ENCODE measurements around the gene TCERG1L. TPM values are rescaled to one million over a fixed set of nuclear protein-coding genes. Genes with fewer than 3 reads are reported as not detected.

TCERG1L gene
- total RNA-seq, 1 experiment from 2014 or later, result not detected

DNA sequence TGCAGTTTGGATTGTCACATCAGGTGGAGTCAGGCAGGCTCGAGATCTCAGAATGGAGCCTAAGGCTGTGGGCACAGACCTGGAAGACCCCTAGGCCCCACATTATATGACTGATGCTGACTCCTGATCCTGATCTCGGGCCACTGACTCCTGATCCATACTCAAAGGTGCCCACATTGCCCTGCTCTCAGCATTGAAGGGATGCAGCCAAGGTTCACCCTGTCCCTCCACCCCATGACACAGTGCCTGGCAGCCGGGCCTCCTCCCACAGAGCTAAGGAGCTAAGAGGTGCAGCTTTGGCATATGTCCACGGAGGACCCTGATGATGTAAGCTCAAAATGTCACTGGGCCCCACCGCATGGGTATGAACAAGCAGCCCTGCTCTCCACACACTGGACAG lies 36.6 kb downstream of the TCERG1L start:
- DNase-seq (ENCODE audit: low read depth, low spot score) (no peak), ATAC-seq (no peak)
- TF ChIP-seq TCF7L2 (IDR thresholded peaks at IDR 0.05; ENCODE audit: low read depth, low read length) (no peak), SIN3A (IDR thresholded peaks at IDR 0.05; ENCODE audit: borderline replicate concordance, insufficient read depth, low read depth, low read length) (no peak), POLR2AphosphoS5 (IDR thresholded peaks at IDR 0.05; ENCODE audit: low read depth, low read length) (no peak)
- TF ChIP-seq, protein P1, sequence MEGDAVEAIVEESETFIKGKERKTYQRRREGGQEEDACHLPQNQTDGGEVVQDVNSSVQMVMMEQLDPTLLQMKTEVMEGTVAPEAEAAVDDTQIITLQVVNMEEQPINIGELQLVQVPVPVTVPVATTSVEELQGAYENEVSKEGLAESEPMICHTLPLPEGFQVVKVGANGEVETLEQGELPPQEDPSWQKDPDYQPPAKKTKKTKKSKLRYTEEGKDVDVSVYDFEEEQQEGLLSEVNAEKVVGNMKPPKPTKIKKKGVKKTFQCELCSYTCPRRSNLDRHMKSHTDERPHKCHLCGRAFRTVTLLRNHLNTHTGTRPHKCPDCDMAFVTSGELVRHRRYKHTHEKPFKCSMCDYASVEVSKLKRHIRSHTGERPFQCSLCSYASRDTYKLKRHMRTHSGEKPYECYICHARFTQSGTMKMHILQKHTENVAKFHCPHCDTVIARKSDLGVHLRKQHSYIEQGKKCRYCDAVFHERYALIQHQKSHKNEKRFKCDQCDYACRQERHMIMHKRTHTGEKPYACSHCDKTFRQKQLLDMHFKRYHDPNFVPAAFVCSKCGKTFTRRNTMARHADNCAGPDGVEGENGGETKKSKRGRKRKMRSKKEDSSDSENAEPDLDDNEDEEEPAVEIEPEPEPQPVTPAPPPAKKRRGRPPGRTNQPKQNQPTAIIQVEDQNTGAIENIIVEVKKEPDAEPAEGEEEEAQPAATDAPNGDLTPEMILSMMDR (IDR thresholded peaks at IDR 0.05), result no peak
- TF ChIP-seq, protein P2, sequence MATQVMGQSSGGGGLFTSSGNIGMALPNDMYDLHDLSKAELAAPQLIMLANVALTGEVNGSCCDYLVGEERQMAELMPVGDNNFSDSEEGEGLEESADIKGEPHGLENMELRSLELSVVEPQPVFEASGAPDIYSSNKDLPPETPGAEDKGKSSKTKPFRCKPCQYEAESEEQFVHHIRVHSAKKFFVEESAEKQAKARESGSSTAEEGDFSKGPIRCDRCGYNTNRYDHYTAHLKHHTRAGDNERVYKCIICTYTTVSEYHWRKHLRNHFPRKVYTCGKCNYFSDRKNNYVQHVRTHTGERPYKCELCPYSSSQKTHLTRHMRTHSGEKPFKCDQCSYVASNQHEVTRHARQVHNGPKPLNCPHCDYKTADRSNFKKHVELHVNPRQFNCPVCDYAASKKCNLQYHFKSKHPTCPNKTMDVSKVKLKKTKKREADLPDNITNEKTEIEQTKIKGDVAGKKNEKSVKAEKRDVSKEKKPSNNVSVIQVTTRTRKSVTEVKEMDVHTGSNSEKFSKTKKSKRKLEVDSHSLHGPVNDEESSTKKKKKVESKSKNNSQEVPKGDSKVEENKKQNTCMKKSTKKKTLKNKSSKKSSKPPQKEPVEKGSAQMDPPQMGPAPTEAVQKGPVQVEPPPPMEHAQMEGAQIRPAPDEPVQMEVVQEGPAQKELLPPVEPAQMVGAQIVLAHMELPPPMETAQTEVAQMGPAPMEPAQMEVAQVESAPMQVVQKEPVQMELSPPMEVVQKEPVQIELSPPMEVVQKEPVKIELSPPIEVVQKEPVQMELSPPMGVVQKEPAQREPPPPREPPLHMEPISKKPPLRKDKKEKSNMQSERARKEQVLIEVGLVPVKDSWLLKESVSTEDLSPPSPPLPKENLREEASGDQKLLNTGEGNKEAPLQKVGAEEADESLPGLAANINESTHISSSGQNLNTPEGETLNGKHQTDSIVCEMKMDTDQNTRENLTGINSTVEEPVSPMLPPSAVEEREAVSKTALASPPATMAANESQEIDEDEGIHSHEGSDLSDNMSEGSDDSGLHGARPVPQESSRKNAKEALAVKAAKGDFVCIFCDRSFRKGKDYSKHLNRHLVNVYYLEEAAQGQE (IDR thresholded peaks at IDR 0.05; ENCODE audit: insufficient read depth in 1 of 2, low read depth in 2 of 2, low read length in 1 of 2), result no peak
- H3K9me3 ChIP-seq (ENCODE audit: control insufficient read depth, insufficient read depth, low read depth, low read length), result no peaks in the 10 kb centered on the region
- in situ Hi-C loops (cut with HindIII; ENCODE audit: low pct_unique_long_range_greater_than_20kb, low sequenced_read_pairs), result no loop called here
- intact Hi-C loops (cut with micrococcal nuclease; ENCODE audit: unreplicated experiment), result no loop called here
- ChIA-PET CTCF (no interaction called here), POLR2A (no interaction called here)
- no peaks in the 10 kb centered on the region for H3K36me3 ChIP-seq (ENCODE audit: control insufficient read depth, insufficient read depth, low read length)
- H3K4me3 ChIP-seq (ENCODE audit: low read depth in 2 of 2, low read length in 2 of 2), result no peak overlapping the region
- no peaks in the 10 kb centered on the region; the same call in 1 of the 2 replicates for H3K4me1 ChIP-seq (ENCODE audit: control insufficient read depth, insufficient read depth, low read length)
- no TSS peak for BruUV-seq (replicated peaks)
- peaks cover 5% of the 10 kb centered on the region; the same call in 1 of the 2 replicates for H3K27me3 ChIP-seq (ENCODE audit: control insufficient read depth, insufficient read depth, low read length)
- H3K27ac ChIP-seq (ENCODE audit: low read length), result no peak overlapping the region

DNA sequence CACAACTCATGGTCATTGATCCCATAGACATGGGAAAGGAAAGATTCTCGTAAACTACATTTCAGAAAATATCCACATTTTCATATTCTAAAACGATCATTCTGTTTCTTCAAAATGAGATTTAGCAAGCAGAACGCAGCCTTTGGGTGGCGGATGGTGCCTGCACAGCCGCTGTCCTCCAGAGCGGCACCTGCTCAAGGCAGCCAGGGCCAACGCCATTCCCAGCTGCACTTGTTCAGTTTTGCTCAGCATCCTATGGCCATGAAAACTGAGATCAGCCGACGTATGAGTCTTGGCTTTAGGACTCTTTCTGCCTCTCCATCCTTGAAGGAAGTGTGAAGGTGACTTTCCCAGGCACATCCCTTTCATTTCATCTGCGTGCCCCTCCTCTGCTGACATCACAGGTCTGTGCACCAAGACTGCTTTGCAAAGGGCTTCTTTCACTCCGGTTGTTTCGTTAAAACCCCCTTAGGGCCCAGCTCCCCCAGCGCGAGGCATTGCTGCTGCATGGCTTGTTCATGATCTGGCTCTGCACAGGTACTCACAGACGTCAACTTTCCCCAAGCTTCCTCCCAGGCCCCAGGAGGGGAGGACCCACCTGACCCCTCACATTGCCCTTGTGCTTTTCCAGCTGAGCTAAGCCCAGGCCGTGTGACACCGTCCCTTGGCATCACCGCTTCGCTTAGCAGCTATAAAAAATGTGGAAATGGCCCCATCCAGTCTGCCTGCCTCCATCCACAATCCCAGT lies 37.2 kb downstream of the TCERG1L start:
- peaks cover 5% of the 10 kb centered on the region; the same call in 1 of the 2 replicates for H3K27me3 ChIP-seq (ENCODE audit: control insufficient read depth, insufficient read depth, low read length)
- no peaks in the 10 kb centered on the region; the same call in 1 of the 2 replicates for H3K4me1 ChIP-seq (ENCODE audit: control insufficient read depth, insufficient read depth, low read length)
- in situ Hi-C loops (cut with HindIII; ENCODE audit: low pct_unique_long_range_greater_than_20kb, low sequenced_read_pairs), result no loop called here
- no TSS peak for BruUV-seq (replicated peaks)
- intact Hi-C loops (cut with micrococcal nuclease; ENCODE audit: unreplicated experiment), result no loop called here
- TF ChIP-seq POLR2AphosphoS5 (IDR thresholded peaks at IDR 0.05; ENCODE audit: low read depth, low read length), result no peak
- CTCF ChIA-PET, result no interaction called here
- H3K27ac ChIP-seq (ENCODE audit: low read length), result no peak overlapping the region
- ATAC-seq (no peak), DNase-seq (ENCODE audit: low read depth, low spot score) (no peak)
- no peaks in the 10 kb centered on the region for H3K9me3 ChIP-seq (ENCODE audit: control insufficient read depth, insufficient read depth, low read depth, low read length)
- no peaks in the 10 kb centered on the region for H3K36me3 ChIP-seq (ENCODE audit: control insufficient read depth, insufficient read depth, low read length)
- POLR2A ChIA-PET, result no interaction called here
- H3K4me3 ChIP-seq (ENCODE audit: low read depth in 2 of 2, low read length in 2 of 2), result no peak overlapping the region

DNA sequence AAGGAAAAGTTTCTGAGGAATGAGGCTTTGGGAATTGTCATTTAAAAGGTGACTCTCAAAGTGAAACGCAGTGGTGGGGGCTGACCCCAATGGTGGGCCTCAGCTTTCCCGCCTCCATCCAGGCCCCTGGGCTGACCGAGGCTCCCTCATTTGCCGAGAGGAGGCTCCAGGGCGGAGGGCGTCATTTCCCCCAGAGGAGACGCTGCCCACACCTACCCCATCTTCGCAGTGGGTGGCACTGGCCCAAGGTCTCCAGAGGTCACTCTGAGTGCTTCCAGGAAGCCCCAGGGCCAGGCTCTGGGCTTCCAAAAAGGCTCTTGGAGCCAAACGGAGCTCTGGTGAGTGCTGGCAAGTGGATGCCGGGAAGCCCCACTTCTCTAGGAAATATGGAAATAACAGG lies 38.0 kb downstream of the TCERG1L start:
- H3K4me1 ChIP-seq (ENCODE audit: control insufficient read depth, insufficient read depth, low read length), result no peaks in the 10 kb centered on the region; the same call in 1 of the 2 replicates
- H3K27me3 ChIP-seq (ENCODE audit: control insufficient read depth, insufficient read depth, low read length), result peaks cover 5% of the 10 kb centered on the region; the same call in 1 of the 2 replicates
- no peaks in the 10 kb centered on the region for H3K36me3 ChIP-seq (ENCODE audit: control insufficient read depth, insufficient read depth, low read length)
- ChIA-PET POLR2A (no interaction called here), CTCF (no interaction called here)
- ATAC-seq (no peak), DNase-seq (ENCODE audit: low read depth, low spot score) (no peak)
- intact Hi-C loops (cut with micrococcal nuclease; ENCODE audit: unreplicated experiment), result no loop called here
- in situ Hi-C loops (cut with HindIII; ENCODE audit: low pct_unique_long_range_greater_than_20kb, low sequenced_read_pairs), result no loop called here
- H3K4me3 ChIP-seq (ENCODE audit: low read depth in 2 of 2, low read length in 2 of 2), result no peak overlapping the region
- TF ChIP-seq, protein P2 (IDR thresholded peaks at IDR 0.05; ENCODE audit: insufficient read depth in 1 of 2, low read depth in 2 of 2, low read length in 1 of 2), result no peak
- TF ChIP-seq SIN3A (IDR thresholded peaks at IDR 0.05; ENCODE audit: borderline replicate concordance, insufficient read depth, low read depth, low read length), result no peak
- TF ChIP-seq, protein P1 (IDR thresholded peaks at IDR 0.05), result no peak
- TF ChIP-seq TCF7L2 (IDR thresholded peaks at IDR 0.05; ENCODE audit: low read depth, low read length), result no peak
- no peak for TF ChIP-seq POLR2AphosphoS5 (IDR thresholded peaks at IDR 0.05; ENCODE audit: low read depth, low read length)
- no peak overlapping the region for H3K27ac ChIP-seq (ENCODE audit: low read length)
- no TSS peak for BruUV-seq (replicated peaks)
- H3K9me3 ChIP-seq (ENCODE audit: control insufficient read depth, insufficient read depth, low read depth, low read length), result no peaks in the 10 kb centered on the region

All from Panc1 (cell line).